ENCODE data around the gene TCIRG1. TPM values are rescaled to one million over a fixed set of nuclear protein-coding genes. Genes with fewer than 3 reads are reported as not detected.

The TCIRG1 gene
- total RNA-seq, 1 donor from 2014 or later = 46.8 TPM

GRCh38 chr11:68025047-68025446 lies 13.8 kb upstream of the TCIRG1 start:
- Histone ChIP-seq H3K4me3 (ENCODE audit: low read depth, low read length) (no peak overlapping the region), H3K36me3 (ENCODE audit: control insufficient read depth, insufficient read depth, low read length) (no peaks in the 10 kb centered on the region), H3K27me3 (ENCODE audit: control insufficient read depth, insufficient read depth, low read length) (no peaks in the 10 kb centered on the region)
- DNase-seq (ENCODE audit: low read depth) = no peak
- TF ChIP-seq CTCF (IDR thresholded peaks at IDR 0.05; ENCODE audit: insufficient read depth, low read length, poor library complexity, severe bottlenecking) = no peak

GRCh38 chr11:68026391-68027105 lies 12.3 kb upstream of the TCIRG1 start:
- no peak for DNase-seq (ENCODE audit: low read depth)
- Histone ChIP-seq H3K27me3 (ENCODE audit: control insufficient read depth, insufficient read depth, low read length) (no peaks in the 10 kb centered on the region), H3K4me3 (ENCODE audit: low read depth, low read length) (no peak overlapping the region), H3K36me3 (ENCODE audit: control insufficient read depth, insufficient read depth, low read length) (no peaks in the 10 kb centered on the region)
- no peak for TF ChIP-seq CTCF (IDR thresholded peaks at IDR 0.05; ENCODE audit: insufficient read depth, low read length, poor library complexity, severe bottlenecking)

GRCh38 chr11:68027667-68028066 lies 11.2 kb upstream of the TCIRG1 start:
- DNase-seq (ENCODE audit: low read depth) = no peak
- TF ChIP-seq CTCF (IDR thresholded peaks at IDR 0.05; ENCODE audit: insufficient read depth, low read length, poor library complexity, severe bottlenecking) = no peak
- H3K36me3 ChIP-seq (ENCODE audit: control insufficient read depth, insufficient read depth, low read length) = no peaks in the 10 kb centered on the region
- no peak overlapping the region for H3K4me3 ChIP-seq (ENCODE audit: low read depth, low read length)
- no peaks in the 10 kb centered on the region for H3K27me3 ChIP-seq (ENCODE audit: control insufficient read depth, insufficient read depth, low read length)

- DNase-seq (ENCODE audit: low read depth) = peak; percentile 28
- no peaks in the 10 kb centered on the region for H3K36me3 ChIP-seq (ENCODE audit: control insufficient read depth, insufficient read depth, low read length)
- TF ChIP-seq CTCF (IDR thresholded peaks at IDR 0.05; ENCODE audit: insufficient read depth, low read length, poor library complexity, severe bottlenecking) = no peak
- H3K4me3 ChIP-seq (ENCODE audit: low read depth, low read length) = no peak overlapping the region
- H3K27me3 ChIP-seq (ENCODE audit: control insufficient read depth, insufficient read depth, low read length) = no peaks in the 10 kb centered on the region
Observed at GRCh38 chr11:68028802-68029545, 9.9 kb upstream of the TCIRG1 start.

GRCh38 chr11:68030318-68031143 lies 8.3 kb upstream of the TCIRG1 start, which contains the start of gene NDUFS8:
Gene NDUFS8 (plus strand): TSS chr11:68030681. CDS start chr11:68032152, 1,471 bp downstream.
- Histone ChIP-seq H3K4me3 (ENCODE audit: low read depth, low read length) (peak within 1 kb of the TSS; percentile 87), H3K36me3 (ENCODE audit: control insufficient read depth, insufficient read depth, low read length) (peaks cover 1% of the 10 kb centered on the region), H3K27me3 (ENCODE audit: control insufficient read depth, insufficient read depth, low read length) (no peaks in the 10 kb centered on the region)
- TF ChIP-seq CTCF (IDR thresholded peaks at IDR 0.05; ENCODE audit: insufficient read depth, low read length, poor library complexity, severe bottlenecking) = no peak
- DNase-seq (ENCODE audit: low read depth) = peak; percentile 97
